ENCODE data around the gene COL25A1.

Gene COL25A1

DNA sequence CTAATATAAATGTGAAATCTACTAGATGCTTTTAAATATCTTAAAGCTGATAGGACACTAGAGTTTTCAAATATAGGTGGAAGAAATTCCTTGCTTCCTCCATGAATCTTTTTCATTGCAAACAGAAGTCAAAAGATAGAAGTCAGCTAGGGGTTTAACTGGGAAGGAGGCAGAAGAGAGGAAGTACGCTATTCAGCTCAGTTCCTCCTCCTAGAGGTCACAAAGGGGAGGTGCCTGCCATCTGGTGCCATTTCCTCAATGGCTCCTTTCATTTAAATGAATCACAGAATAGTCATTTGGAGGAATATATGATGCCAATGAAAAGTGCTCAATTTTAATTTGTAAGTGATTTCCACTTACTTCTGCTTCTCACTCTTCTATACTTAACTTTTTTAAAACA is 8.5 kb downstream of the COL25A1 start:
- H3K4me3 ChIP-seq (ENCODE audit: low read depth, low read length) = no peak overlapping the region

DNA sequence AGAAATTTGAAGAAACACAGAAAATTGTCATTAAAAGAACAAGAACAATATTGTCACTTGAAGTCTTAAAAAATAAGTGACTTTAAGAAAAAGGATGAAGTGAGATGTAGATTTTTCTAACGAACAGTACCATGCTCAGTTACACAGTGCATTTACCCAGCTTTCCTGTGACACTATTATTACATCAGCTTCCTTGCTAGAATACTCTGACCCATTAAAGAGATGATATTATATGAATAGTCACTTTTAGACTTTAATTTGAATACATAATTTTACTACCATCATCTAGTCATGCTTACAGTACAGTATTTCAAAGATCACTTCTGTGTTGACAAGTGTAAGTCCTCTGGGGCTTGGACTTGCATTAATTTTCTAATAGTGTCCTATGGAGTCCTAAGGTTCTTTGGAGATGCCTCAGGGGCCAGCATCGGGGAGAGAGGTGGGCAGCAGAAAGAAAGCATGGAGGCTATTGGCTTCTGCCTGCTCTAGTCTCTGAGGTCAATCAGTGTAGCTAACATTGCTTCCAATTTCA is 10.7 kb downstream of the COL25A1 start:
- no peak overlapping the region for H3K4me3 ChIP-seq (ENCODE audit: low read depth, low read length)

DNA sequence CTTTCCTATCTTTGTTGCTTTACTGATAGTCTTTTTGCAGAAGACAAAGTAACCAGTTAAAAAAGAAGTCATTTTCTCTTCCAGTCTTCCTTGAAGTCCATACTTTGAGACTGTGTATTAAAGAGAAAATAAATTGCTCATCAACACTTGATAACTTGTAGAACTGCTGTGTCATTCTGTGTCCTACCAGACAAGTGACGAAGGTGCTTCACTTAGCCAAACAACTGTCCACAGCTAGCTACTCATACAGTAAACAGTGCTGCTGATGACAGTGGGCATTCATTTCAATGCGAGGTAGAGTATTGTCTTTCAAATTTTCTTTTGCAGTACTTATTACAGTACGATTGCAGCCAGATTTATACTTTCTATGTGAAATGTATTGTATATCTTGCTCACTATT is 11.5 kb downstream of the COL25A1 start:
- no peak overlapping the region for H3K4me3 ChIP-seq (ENCODE audit: low read depth, low read length)

DNA sequence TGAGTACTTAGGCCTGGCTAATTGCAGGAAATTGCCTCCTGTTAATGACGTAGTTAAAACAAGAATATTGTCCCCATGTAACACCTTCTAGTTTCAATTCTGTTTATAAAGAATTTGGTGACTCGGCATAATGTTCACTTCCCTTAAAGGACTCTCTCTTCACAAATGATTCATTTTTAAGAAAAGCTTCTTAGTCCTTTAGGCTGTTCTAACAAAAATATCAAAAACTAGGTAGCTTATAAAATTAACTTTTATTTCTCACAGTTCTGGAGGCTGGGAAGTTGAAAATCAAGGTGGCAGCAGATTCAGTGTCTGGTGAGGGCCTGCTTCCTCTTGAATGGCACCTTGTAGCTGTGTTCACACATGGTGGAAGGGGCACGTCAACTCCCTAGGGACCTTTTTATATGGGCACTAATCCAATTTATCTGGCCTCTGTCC is 23.8 kb downstream of the COL25A1 start:
- H3K4me3 ChIP-seq (ENCODE audit: low read depth, low read length) = no peak overlapping the region

DNA sequence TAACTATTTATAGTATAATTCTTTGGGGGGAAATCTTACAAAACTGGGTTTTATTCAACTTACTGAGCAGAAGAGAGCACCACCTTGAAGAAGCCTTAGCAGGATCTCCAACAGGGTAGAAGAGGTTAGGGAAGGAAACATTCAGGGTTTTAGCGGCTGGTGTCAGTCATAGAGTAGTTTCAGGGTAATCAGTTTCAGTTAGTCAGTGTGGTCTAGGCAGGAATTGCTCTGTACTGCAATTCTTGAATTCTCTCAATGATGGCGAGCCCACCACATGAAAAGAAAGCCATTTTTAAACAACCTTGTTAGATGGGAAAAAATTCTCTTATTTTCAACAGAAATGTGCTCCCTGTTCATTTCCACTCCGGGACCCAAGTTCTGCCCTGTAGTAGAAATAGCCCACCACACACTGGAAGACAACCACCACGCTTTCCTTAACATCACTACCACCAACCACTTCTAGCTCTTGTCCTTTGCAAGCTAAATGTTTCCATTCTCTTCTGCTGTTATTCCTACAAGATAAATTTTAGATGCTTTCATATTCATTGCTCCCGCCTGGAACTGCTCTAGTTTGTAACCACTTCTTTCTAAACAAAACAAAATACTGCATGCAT is 25.9 kb downstream of the COL25A1 start:
- H3K4me3 ChIP-seq (ENCODE audit: low read depth, low read length) = no peak overlapping the region

DNA sequence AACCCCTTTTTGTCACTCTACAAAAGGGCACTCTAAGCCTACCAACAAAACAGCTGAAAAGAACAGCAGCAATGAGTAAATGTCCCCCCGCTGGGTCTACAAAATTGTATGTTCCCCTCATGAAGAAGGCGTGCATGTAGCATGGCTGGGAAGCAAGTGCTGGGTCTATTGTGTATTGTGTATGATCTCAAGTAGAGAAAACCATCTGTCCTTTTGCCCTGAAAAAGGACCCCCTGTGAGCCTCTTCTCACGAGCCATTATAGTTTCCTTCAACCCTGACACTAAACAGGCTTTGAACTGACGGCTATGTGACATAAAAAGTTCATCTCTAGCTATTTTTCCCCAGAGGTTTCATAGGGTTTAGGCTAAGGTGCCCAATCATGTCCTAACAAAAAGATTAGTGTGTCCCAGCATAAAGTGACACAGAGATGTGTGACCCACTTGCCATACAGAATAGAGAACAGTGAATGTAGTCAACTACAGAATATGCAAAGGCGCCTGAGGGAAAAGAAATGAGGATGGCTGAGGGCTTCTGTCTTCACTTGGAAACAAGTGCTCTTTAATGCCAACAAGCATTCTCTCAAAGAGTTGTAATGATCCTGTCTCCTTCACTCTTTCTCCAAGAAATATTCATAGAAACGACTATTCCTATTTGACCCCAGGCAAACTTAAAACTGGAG is 27.3 kb downstream of the COL25A1 start:
- H3K4me3 ChIP-seq (ENCODE audit: low read depth, low read length) = no peak overlapping the region

DNA sequence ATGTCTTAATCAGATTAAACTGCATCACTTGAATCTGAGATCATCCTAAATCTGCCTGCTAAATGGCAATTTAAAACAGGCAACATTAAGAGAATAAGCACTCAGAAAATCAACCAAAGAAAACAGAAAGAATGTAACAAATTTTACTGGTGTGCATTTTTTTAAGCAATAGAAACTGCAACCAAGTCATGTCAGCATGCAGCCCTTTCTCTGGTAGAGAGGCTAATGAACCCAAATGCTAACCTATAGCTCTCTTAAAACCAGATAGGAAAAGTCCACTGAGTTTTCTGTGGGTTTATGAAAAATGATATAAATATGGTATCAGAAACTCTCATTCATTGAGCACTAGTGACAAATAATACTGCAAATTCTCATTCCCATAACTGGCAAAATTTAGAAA is 35.6 kb downstream of the COL25A1 start:
- H3K4me3 ChIP-seq (ENCODE audit: low read depth, low read length) = no peak overlapping the region

DNA sequence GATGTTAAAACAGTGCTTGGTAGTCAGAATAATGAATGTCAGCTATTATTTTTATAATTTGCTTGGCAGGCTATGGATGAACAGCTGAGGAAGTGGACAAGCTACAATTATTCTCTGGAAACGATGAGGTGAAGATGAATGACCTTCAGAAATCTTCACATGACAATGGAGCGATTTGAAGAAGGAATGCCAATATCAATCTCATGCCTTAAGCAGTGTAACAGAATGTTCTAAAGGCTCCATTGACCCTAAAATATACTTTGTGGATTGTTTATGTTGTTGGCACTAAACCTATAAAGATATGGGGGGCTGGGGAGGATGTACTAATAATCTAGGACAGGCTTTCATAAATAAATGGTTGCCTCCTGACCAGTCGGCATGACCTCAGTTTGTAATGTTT is 36.2 kb downstream of the COL25A1 start:
- no peak overlapping the region for H3K4me3 ChIP-seq (ENCODE audit: low read depth, low read length)

DNA sequence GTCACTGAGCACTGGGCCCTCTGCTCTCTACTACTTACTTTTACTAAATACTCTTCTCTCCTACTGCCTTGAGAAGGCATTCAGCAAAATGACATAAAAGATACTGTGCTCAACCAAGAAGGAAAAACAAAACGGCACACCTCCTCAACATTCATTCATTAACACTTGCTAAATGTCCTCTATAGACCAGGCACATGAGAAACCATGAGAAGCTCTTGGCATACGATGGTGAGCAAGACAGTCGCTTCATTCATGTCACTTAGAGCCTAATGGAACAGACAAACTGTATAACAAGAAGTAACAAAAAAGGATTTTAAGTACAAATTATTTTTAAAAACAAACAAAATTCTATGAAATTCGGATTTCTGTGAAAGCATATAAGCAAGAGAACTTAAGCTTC is 38.7 kb downstream of the COL25A1 start:
- no peak overlapping the region for H3K4me3 ChIP-seq (ENCODE audit: low read depth, low read length)

DNA sequence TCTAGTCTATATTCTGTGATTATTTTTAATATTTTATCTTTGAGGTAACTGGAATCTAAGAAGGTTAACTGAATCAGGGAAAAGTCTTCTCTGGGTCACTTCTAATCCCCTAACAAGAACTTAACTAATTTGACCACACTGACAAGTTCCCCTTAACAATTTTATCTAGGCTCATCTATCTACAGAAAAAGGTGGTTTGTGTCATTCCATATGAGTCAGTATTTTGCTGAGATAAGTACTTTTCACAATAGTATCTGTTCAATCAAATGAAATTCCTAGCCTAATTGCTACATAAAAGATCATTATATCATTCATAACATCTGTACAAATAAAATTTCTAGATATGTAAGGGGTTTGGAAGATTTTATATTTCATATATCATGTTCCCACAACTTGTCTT is 45.6 kb downstream of the COL25A1 start:
- H3K4me3 ChIP-seq (ENCODE audit: low read depth, low read length) = no peak overlapping the region

DNA sequence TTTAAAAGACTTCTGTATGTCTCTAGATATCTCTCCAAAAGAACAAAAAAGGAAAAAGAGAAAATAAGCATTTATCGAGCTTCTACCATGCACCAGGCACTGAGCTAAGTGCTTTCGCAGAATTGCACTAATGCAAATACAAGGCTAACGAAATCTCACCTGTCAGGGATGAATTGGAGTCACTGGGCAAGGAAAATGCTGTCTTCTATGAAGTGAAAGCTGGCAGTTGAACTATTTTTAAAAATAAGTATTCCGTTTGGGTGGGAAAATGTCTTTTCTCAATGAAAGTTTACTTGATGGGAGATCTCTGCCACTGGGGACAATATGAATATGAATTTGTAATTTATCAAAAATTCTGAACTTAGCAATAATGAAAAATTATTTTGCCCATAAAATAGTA is 47.6 kb downstream of the COL25A1 start:
- no peak overlapping the region for H3K4me3 ChIP-seq (ENCODE audit: low read depth, low read length)

DNA sequence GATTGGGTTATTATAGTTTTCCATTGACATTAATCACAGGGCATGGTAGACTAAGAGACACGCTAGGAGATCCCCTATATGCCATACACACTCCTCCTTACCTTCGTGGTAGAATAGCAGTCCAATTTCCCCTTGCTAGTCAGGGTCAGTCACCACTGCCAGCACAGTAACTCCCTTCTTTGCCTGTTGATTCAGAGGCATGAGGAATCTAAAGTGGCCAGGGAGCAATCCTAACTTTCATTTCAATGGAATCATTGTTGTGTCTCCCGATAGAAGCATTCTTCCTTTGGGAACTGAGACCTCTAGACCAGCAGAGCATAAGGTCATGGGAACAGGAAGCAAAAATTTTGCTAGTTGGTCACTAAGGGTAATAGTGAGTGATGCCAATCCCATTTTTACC is 51.1 kb downstream of the COL25A1 start:
- H3K4me3 ChIP-seq (ENCODE audit: low read depth, low read length) = no peak overlapping the region

DNA sequence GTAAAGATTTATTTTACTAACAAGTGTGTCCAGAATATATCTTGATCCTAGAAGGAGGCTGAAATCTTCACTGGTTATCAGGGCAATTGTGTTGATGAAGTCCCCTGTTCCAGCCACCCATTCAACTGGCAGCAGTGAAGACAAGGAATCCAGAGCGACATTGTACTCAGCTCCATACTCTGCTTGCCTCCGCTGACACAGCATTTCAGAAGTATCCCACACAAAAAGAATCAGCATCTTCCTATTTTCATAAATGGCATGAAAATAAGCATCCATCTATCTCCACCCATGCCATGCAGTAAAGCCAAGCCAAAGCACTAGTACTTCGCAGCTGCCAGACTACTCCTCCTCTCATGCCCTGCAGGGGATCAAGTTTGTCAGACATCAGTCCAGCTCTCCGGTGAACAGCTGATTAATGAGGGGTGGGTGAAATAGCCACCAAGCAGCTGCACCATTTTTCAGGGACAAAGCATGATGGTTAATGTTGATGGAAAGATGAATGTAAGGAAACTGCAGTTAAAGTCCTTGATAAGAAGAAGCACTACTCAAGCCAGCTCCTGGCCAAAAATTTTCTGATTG is 54.0 kb downstream of the COL25A1 start:
- H3K4me3 ChIP-seq (ENCODE audit: low read depth, low read length) = no peak overlapping the region

DNA sequence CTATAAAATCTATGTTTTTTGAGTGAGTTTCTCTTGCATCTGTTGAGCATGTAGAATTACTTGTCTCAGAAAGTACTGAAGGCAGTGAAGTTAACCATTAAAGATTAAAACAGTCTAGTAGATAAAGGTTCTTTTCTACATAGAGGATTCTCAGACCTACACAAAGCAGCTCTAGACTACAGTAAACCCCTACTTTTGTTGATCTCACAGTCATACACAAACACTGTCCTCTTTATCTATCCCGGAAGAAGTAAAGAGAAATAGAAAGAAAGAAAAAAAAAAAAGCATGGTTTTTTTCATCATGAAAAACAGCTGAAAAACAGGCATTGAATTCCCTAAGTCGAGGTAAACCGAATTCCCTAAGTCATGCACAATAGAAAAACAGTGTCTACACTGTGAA is 58.6 kb downstream of the COL25A1 start:
- no peak overlapping the region for H3K4me3 ChIP-seq (ENCODE audit: low read depth, low read length)

DNA sequence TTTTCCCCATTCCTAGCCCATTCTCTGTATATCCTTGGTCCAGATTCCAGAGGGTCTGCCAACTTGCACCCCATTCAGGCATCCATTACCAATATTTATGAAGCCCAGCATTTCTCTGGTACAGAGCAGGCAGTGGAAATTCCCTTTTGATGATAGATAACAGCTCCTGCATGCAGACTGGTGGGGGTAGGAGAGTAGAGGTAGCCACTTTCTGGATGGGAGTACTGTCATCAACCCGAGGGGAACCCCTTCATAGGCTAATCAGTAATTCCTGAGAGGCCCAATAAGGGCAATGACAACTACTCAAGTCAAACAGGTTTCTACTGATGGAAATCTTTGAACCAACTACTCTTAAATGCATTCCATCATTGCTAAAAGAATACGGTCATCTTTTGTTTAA is 63.7 kb downstream of the COL25A1 start:
- no peak overlapping the region for H3K4me3 ChIP-seq (ENCODE audit: low read depth, low read length)

DNA sequence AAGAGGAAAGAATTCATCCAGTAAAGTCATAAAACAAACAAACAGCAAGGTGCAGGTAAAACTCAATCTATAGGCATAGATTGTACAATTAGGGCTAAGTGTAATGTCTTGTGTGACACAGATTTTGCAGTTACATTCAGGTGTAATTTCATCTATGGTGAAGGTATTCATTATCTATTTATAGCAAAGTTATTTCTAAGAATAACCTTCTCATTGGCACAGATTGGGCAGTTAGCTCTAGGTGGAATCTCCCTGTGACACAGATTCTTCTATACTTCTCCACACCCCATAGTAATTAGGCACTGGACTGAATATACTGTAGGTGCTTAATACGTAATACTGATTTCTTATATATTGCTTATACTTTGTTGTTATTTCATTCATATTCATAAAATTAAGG is 66.8 kb downstream of the COL25A1 start:
- H3K4me3 ChIP-seq (ENCODE audit: low read depth, low read length) = no peak overlapping the region

DNA sequence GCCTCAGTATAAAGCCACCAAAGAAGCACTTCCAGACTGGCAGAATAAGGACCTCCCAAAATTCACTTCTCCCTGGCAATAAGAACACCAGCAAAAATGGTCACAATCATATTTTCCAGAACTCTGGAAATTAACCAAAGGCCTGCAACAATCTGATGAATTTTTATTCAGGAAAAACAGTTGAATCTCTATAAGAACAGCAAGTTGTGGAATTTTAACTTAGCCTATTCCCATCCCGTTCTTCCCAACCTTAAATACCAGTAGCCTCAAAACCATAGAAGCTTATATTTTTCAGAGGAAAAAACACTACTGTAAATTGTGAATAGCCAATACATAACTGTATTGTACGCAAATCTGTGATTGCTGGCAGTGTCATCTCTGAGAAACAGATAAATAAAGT is 67.9 kb downstream of the COL25A1 start:
- H3K4me3 ChIP-seq (ENCODE audit: low read depth, low read length) = no peak overlapping the region

DNA sequence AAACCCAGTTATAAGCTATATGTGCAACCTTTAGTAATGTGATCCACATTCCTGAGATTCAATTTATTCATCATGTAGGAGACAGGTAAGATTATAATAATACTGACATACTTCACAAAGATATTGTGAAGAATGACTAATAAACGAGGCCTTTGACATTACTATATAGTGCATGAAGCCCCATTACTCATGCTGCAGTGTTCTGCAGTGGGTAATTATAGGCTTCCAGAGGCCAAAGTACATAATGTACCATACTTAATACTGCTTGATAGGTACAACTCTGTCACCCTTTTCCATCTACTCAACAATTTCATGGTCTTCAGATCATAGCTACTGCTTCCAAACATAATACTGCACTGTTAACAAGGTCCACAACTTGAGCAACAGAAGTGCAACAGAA is 68.9 kb downstream of the COL25A1 start:
- H3K4me3 ChIP-seq (ENCODE audit: low read depth, low read length) = no peak overlapping the region

DNA sequence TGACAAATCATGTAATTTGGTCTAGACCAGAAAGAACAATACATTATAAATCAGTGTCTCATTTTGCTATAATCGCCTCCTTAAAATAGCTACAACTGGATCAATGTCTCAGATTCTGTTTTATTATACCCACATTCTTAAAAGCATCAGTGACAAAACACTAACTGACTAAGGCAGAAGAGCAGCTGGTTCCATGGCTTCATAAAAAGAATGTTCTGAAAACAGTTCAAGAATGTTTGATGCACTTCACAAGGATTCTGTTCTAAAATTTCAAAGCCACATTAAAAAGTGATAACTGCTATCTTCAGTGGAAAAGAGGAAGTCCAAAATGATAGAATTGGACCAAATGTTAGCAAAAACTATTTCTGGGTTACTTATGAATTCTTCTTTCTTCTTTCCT is 69.8 kb downstream of the COL25A1 start:
- no peak overlapping the region for H3K4me3 ChIP-seq (ENCODE audit: low read depth, low read length)

DNA sequence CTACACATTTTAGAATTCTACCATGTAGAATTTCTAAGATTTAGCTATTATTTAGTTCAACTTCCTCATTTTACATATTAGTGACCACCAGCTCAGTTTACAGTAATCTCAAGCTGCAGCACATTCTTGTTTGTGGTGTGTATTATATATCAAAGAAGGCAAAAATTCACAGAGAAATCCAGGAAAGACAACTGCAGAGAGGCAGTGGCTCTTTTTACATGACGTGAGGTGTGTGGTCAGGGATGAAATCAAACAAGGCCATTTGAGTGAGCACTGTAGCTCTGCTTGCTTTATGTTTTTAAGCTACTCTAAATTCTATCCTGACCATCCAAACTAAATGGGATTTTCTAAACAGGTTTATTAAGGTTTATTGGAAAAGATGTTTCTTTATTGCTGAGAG is 71.1 kb downstream of the COL25A1 start:
- no peak overlapping the region for H3K4me3 ChIP-seq (ENCODE audit: low read depth, low read length)

DNA sequence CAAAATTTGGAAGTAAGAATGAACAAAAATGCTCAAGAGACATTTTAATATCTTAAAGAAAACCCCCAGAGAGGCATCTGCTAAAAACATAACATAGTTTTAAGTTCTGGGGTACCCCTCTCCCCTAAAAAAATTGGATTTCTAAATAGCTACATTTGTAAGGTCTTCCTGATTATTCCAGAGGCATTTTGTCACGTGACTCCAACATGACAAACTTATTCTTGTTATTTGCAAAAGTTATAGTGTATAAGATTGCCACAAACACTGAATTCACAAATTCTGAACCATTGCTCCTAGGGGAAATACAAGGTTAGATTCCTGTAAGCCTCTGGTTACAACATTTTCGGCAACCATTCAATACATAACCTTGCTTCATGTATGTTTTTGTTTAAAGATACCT is 73.4 kb downstream of the COL25A1 start:
- H3K4me3 ChIP-seq (ENCODE audit: low read depth, low read length) = no peak overlapping the region

DNA sequence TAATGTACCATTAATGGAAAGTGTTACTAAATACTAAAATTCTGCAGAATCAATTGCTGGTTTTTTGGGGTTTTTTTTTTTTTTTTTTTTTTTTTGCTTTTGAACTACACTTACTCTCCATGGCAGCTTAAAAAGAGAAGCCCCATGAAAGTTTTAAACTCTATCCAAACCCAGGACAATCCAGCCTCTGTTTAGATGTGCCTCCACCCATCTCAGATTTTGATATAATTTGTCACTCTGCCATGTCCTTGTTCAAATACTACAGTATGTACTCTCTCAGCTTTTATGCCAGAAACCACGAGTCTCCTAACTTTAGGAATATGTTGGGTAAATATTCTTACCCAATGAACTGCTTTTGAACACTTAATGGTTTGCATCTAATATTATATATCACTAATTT is 84.2 kb downstream of the COL25A1 start:
- H3K4me3 ChIP-seq (ENCODE audit: low read depth, low read length) = no peak overlapping the region
